OCI-LY3 (cell line): ENCODE data around the gene AGAP1.

Experiments used
- H2AFZ ChIP-seq: fragments of 200-600, 300-600 bp; shearing (Covaris generic); 2 replicates; pipeline ENCODE4 v1.6.0; 2014; ENCODE audit warnings: antibody characterized with exemption, low read depth, low read length
- H3K27ac ChIP-seq: fragments of 200-600, 300-600 bp; sonication (generic); 2 replicates; pipeline ENCODE4 v1.5.1; 2014; ENCODE audit warnings: mild to moderate bottlenecking, low read length, moderate library complexity, mixed read lengths
- H3K27me3 ChIP-seq: fragments of 200-600, 300-600 bp; sonication (generic); 2 replicates; pipeline ENCODE4 v1.6.1; 2014; ENCODE audit warnings: low read depth, low read length, mixed read lengths
- H3K36me3 ChIP-seq: fragments of 200-600, 300-600 bp; sonication (generic); replicated peaks from 2 replicates; pipeline ENCODE3; 2014; ENCODE audit warnings: low read depth, low read length, mixed read lengths
- H3K4me1 ChIP-seq: fragments of 300-600, 200-600 bp; sonication (generic); 2 replicates; pipeline ENCODE4 v1.6.1; 2014; ENCODE audit warnings: low read length, mixed read lengths
- H3K4me2 ChIP-seq: fragments of 200-600, 300-600 bp; sonication (generic); 2 replicates; pipeline ENCODE4 v1.6.1; 2014; ENCODE audit warnings: low read length, mixed read lengths
- H3K4me3 ChIP-seq: fragments of 300-600, 200-600 bp; sonication (generic); 2 replicates; pipeline ENCODE4 v1.5.1; 2014; ENCODE audit warnings: antibody characterized with exemption, mild to moderate bottlenecking, low read length, moderate library complexity
- H3K79me2 ChIP-seq: fragments of 300-600, 200-600 bp; shearing (Covaris generic); 2 replicates; pipeline ENCODE4 v1.6.1; 2014; ENCODE audit warnings: mild to moderate bottlenecking, low read length, mixed read lengths
- H3K9ac ChIP-seq: fragments of 300-600, 200-600 bp; shearing (Covaris generic); 2 replicates; pipeline ENCODE4 v1.6.0; 2014; ENCODE audit warnings: mild to moderate bottlenecking, low read length, moderate library complexity
- H3K9me3 ChIP-seq: fragments of 200-600, 300-600 bp; shearing (Covaris generic); 2 replicates; pipeline ENCODE4 v1.6.1; 2014; ENCODE audit warnings: low read length, mixed read lengths; ENCODE audit not compliant: insufficient read depth
- H4K20me1 ChIP-seq: fragments of 200-600, 300-600 bp; sonication (generic); 2 replicates; pipeline ENCODE4 v1.6.1; 2016; ENCODE audit warnings: low read length, mixed read lengths; ENCODE audit not compliant: insufficient read depth
- CTCF ChIP-seq: fragments of 200-600, 300-600 bp; sonication (generic); IDR thresholded peaks from 2 replicates; pipeline ENCODE4 v1.5.1; 2014; ENCODE audit warnings: antibody characterized with exemption, low read length, low read depth
- EZH2phosphoT487 ChIP-seq: fragments of 200-600 bp; shearing (Covaris generic); IDR thresholded peaks from 2 replicates; pipeline ENCODE4 v1.6.1; 2018; ENCODE audit warnings: antibody characterized with exemption, mixed run types, low read depth

Gene AGAP1

GRCh38 chr2:236107536-236107935 is 613.7 kb downstream of the AGAP1 start:
- Histone ChIP-seq H3K36me3 (no peaks in the 10 kb centered on the region), H3K9ac (no peak overlapping the region), H2AFZ (no peak overlapping the region), H4K20me1 (no peaks in the 10 kb centered on the region), H3K4me2 (no peak overlapping the region), H3K79me2 (no peaks in the 10 kb centered on the region), H3K27ac (no peak overlapping the region), H3K4me1 (no peaks in the 10 kb centered on the region), H3K9me3 (no peaks in the 10 kb centered on the region), H3K27me3 (no peaks in the 10 kb centered on the region), H3K4me3 (no peak overlapping the region)
- TF ChIP-seq CTCF (no peak), EZH2phosphoT487 (no peak)

GRCh38 chr2:236107942-236108625 is 614.2 kb downstream of the AGAP1 start:
- no peak for TF ChIP-seq CTCF
- no peak for TF ChIP-seq EZH2phosphoT487
- no peak overlapping the region for H3K4me2 ChIP-seq

GRCh38 chr2:236109061-236109460 is 615.2 kb downstream of the AGAP1 start:
- no peaks in the 10 kb centered on the region for H3K79me2 ChIP-seq
- H3K9ac ChIP-seq: no peak overlapping the region
- no peaks in the 10 kb centered on the region for H3K27me3 ChIP-seq
- H3K27ac ChIP-seq: no peak overlapping the region
- H2AFZ ChIP-seq: no peak overlapping the region
- H4K20me1 ChIP-seq: no peaks in the 10 kb centered on the region
- no peak overlapping the region for H3K4me2 ChIP-seq
- H3K4me3 ChIP-seq: no peak overlapping the region
- H3K9me3 ChIP-seq: no peaks in the 10 kb centered on the region
- H3K4me1 ChIP-seq: no peaks in the 10 kb centered on the region
- no peaks in the 10 kb centered on the region for H3K36me3 ChIP-seq
- TF ChIP-seq EZH2phosphoT487 (no peak), CTCF (no peak)

More at GRCh38 chr2:236107942-236108625, 614.2 kb downstream of the AGAP1 start:
- H3K9me3 ChIP-seq: no peaks in the 10 kb centered on the region
- H3K36me3 ChIP-seq: no peaks in the 10 kb centered on the region
- H3K27me3 ChIP-seq: no peaks in the 10 kb centered on the region
- no peak overlapping the region for H2AFZ ChIP-seq
- H3K27ac ChIP-seq: no peak overlapping the region
- H3K4me1 ChIP-seq: no peaks in the 10 kb centered on the region
- H3K4me3 ChIP-seq: no peak overlapping the region
- no peaks in the 10 kb centered on the region for H3K79me2 ChIP-seq
- no peaks in the 10 kb centered on the region for H4K20me1 ChIP-seq
- no peak overlapping the region for H3K9ac ChIP-seq

- Histone ChIP-seq H4K20me1 (no peaks in the 10 kb centered on the region), H3K4me3 (no peak overlapping the region), H3K36me3 (no peaks in the 10 kb centered on the region), H3K27me3 (no peaks in the 10 kb centered on the region), H3K9me3 (no peaks in the 10 kb centered on the region), H3K79me2 (no peaks in the 10 kb centered on the region), H3K4me2 (no peak overlapping the region), H2AFZ (no peak overlapping the region), H3K9ac (no peak overlapping the region), H3K4me1 (no peaks in the 10 kb centered on the region), H3K27ac (no peak overlapping the region)
- TF ChIP-seq CTCF: no peak
- no peak for TF ChIP-seq EZH2phosphoT487
Observed at GRCh38 chr2:236109473-236109872, 615.6 kb downstream of the AGAP1 start.
